DND-41 (cell line): Measurements from ENCODE around the gene SUSD5.

ENCODE experiments used
- ATAC-seq: fragments of 200-7000 bp; cut with Tn5 transposase; 3 replicates; pipeline ENCODE4 v1.9.1; 2021; ENCODE audit warnings: low read depth; ENCODE audit not compliant: insufficient read depth
- DNase-seq: peaks from one replicate; pipeline ENCODE4 v3.0.0-alpha.2; 2020
- H2AFZ ChIP-seq: 2 replicates; pipeline ENCODE4 v1.6.0; 2012; ENCODE audit warnings: low read depth, low read length
- H3K27ac ChIP-seq: 2 replicates; pipeline ENCODE4 v1.5.1; 2012; ENCODE audit warnings: low read length, inconsistent platforms
- H3K27me3 ChIP-seq: fragments of 200-600 bp; sonication (generic); 2 replicates; pipeline ENCODE4 v1.6.0; 2012; ENCODE audit warnings: low read length, mild to moderate bottlenecking, inconsistent platforms; ENCODE audit not compliant: insufficient read depth, poor library complexity
- H3K36me3 ChIP-seq: 2 replicates; pipeline ENCODE4 v1.5.1; 2012; ENCODE audit warnings: low read length, inconsistent platforms; ENCODE audit not compliant: insufficient read depth
- H3K4me1 ChIP-seq: 2 replicates; pipeline ENCODE4 v1.5.1; 2012; ENCODE audit warnings: mild to moderate bottlenecking, low read length; ENCODE audit not compliant: insufficient read depth
- H3K4me2 ChIP-seq: 2 replicates; pipeline ENCODE4 v1.6.0; 2012; ENCODE audit warnings: mild to moderate bottlenecking, moderate library complexity, low read length, inconsistent platforms; ENCODE audit not compliant: insufficient read depth
- H3K4me3 ChIP-seq, 2 experiments: fragments of 200-600 bp in 1 of 2; shearing (Covaris generic) in 1 of 2; 2 replicates each; pipeline ENCODE4 v1.5.1; 2012 to 2016; ENCODE audit warnings: inconsistent platforms in 2 of 2, low read length in 2 of 2, mild to moderate bottlenecking in 2 of 2, low read depth in 1 of 2, moderate library complexity in 1 of 2
- H3K79me2 ChIP-seq: 2 replicates; pipeline ENCODE4 v1.6.0; 2012; ENCODE audit warnings: low read length, inconsistent platforms; ENCODE audit not compliant: insufficient read depth
- H3K9ac ChIP-seq: 2 replicates; pipeline ENCODE4 v1.6.0; 2012; ENCODE audit warnings: low read depth, mild to moderate bottlenecking, inconsistent platforms, low read length, moderate library complexity
- H3K9me3 ChIP-seq: 2 replicates; pipeline ENCODE4 v1.5.1; 2012; ENCODE audit warnings: low read length, moderate library complexity, mild to moderate bottlenecking, inconsistent platforms; ENCODE audit not compliant: insufficient read depth, severe bottlenecking
- H4K20me1 ChIP-seq: 2 replicates; pipeline ENCODE4 v1.6.0; 2012; ENCODE audit warnings: low read length; ENCODE audit not compliant: insufficient read depth
- CTCF ChIP-seq: IDR thresholded peaks from 2 replicates; pipeline ENCODE4 v1.5.1; 2012; ENCODE audit warnings: borderline replicate concordance, low read length, moderate library complexity, mild to moderate bottlenecking; ENCODE audit not compliant: poor library complexity, severe bottlenecking; ENCODE audit errors: extremely low read depth
- EZH2 ChIP-seq: IDR thresholded peaks from 3 replicates; pipeline ENCODE4 v1.6.1; 2012; ENCODE audit warnings: borderline replicate concordance, low read depth, mild to moderate bottlenecking, moderate library complexity, low read length, inconsistent platforms; ENCODE audit not compliant: severe bottlenecking

Gene SUSD5

GRCh38 chr3:33236005-33236404 lies 17.4 kb upstream of the SUSD5 start:
- no peak for TF ChIP-seq CTCF
- no peak for TF ChIP-seq EZH2
- no peak for DNase-seq
- Histone ChIP-seq H3K27ac (no peak overlapping the region), H3K4me2 (no peak overlapping the region), H3K27me3 (no peaks in the 10 kb centered on the region), H3K36me3 (no peaks in the 10 kb centered on the region), H3K79me2 (no peaks in the 10 kb centered on the region), H3K9me3 (no peaks in the 10 kb centered on the region), H4K20me1 (no peaks in the 10 kb centered on the region), H3K4me1 (no peaks in the 10 kb centered on the region), H3K9ac (no peak overlapping the region), H2AFZ (no peak overlapping the region), H3K4me3 (no peak overlapping the region)
- no peak for ATAC-seq

- H4K20me1 ChIP-seq: no peaks in the 10 kb centered on the region
- ATAC-seq (no peak), DNase-seq (no peak)
- no peak overlapping the region for H3K4me2 ChIP-seq
- no peak overlapping the region for H3K4me3 ChIP-seq
- no peaks in the 10 kb centered on the region for H3K4me1 ChIP-seq
- H2AFZ ChIP-seq: no peak overlapping the region
- H3K9me3 ChIP-seq: no peaks in the 10 kb centered on the region
- no peaks in the 10 kb centered on the region for H3K27me3 ChIP-seq
- no peak overlapping the region for H3K9ac ChIP-seq
- H3K27ac ChIP-seq: no peak overlapping the region
- no peaks in the 10 kb centered on the region for H3K79me2 ChIP-seq
- TF ChIP-seq CTCF (no peak), EZH2 (no peak)
- H3K36me3 ChIP-seq: no peaks in the 10 kb centered on the region
These were observed 15.3 kb upstream of the SUSD5 start for GRCh38 chr3:33233884-33234283.

GRCh38 chr3:33231756-33232465 lies 13.3 kb upstream of the SUSD5 start:
- H4K20me1 ChIP-seq: no peaks in the 10 kb centered on the region
- no peaks in the 10 kb centered on the region for H3K79me2 ChIP-seq
- no peak overlapping the region for H3K27ac ChIP-seq
- TF ChIP-seq CTCF (no peak), EZH2 (no peak)
- no peak overlapping the region for H3K4me2 ChIP-seq
- H3K36me3 ChIP-seq: no peaks in the 10 kb centered on the region
- no peak for ATAC-seq
- H3K4me1 ChIP-seq: no peaks in the 10 kb centered on the region
- H3K9ac ChIP-seq: no peak overlapping the region
- no peaks in the 10 kb centered on the region for H3K27me3 ChIP-seq
- no peaks in the 10 kb centered on the region for H3K9me3 ChIP-seq
- H2AFZ ChIP-seq: no peak overlapping the region
- DNase-seq: no peak
- no peak overlapping the region for H3K4me3 ChIP-seq
